ENCODE measurements around the gene RBP7.
"Not testable (repeated sequence)": the region's sequence is repeated elsewhere in the genome, so short reads cannot be mapped to it uniquely, and the experiment has no call there.

DNA sequence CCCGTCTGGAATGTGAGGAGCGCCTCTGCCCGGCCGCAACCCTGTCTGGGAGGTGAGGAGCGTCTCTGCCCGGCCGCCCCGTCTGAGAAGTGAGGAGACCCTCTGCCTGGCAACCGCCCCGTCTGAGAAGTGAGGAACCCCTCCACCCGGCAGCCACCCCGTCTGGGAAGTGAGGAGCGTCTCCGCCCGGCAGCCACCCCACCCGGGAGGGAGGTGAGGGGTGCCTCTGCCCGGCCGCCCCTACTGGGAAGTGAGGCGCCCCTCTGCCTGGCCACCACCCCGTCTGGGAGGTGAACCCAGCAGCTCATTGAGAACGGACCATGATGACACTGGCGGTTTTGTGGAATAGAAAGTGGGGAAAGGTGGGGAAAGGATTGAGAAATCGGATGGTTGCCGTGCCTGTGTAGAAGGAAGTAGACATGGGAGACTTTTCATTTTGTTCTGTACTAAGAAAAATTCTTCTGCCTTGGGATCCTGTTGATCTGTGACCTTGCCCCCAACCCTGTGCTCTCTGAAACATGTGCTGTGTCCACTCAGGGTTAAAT, 32.0 kb downstream of the RBP7 start:
- TF ChIP-seq, protein P1, sequence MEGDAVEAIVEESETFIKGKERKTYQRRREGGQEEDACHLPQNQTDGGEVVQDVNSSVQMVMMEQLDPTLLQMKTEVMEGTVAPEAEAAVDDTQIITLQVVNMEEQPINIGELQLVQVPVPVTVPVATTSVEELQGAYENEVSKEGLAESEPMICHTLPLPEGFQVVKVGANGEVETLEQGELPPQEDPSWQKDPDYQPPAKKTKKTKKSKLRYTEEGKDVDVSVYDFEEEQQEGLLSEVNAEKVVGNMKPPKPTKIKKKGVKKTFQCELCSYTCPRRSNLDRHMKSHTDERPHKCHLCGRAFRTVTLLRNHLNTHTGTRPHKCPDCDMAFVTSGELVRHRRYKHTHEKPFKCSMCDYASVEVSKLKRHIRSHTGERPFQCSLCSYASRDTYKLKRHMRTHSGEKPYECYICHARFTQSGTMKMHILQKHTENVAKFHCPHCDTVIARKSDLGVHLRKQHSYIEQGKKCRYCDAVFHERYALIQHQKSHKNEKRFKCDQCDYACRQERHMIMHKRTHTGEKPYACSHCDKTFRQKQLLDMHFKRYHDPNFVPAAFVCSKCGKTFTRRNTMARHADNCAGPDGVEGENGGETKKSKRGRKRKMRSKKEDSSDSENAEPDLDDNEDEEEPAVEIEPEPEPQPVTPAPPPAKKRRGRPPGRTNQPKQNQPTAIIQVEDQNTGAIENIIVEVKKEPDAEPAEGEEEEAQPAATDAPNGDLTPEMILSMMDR (conservative IDR thresholded peaks at IDR 0.05; ENCODE audit: low read depth, low read length): not testable (repeated sequence)
- not testable (repeated sequence) for TF ChIP-seq POLR2A (IDR thresholded peaks at IDR 0.05; ENCODE audit: low read depth, low read length); ELK1 (IDR thresholded peaks at IDR 0.05; ENCODE audit: borderline replicate concordance, low read depth, low read length); FOS (IDR thresholded peaks at IDR 0.05; ENCODE audit: low read depth, low read length); RCOR1 (IDR thresholded peaks at IDR 0.05; ENCODE audit: insufficient replicate concordance, low read length); NFE2L2 (IDR thresholded peaks at IDR 0.05; ENCODE audit: low read depth, low read length)
